Stomach (tissue), 4 donors: ENCODE data around the gene NUP210.

Experiments used
- POLR2A ChIP-seq, 4 donors: fragments of 450-650 bp; IDR thresholded peaks; one replicate each; pipeline ENCODE4 v1.6.1; 2016; ENCODE audit warnings: antibody characterized with exemption in 4 of 4, control low read depth in 2 of 4, mild to moderate bottlenecking in 1 of 4, moderate library complexity in 1 of 4
- TF ChIP-seq, protein P1 (sequence below), 7 experiments: fragments of 450-650 bp in 4 of 7; fragments of 200-600 bp in 3 of 7; sonication (generic) in 3 of 7; IDR thresholded peaks; one replicate each; pipeline ENCODE4 v1.5.1; 2016 to 2019; ENCODE audit warnings: antibody characterized with exemption in 7 of 7, control low read depth in 2 of 7, mild to moderate bottlenecking in 1 of 7

DNA sequence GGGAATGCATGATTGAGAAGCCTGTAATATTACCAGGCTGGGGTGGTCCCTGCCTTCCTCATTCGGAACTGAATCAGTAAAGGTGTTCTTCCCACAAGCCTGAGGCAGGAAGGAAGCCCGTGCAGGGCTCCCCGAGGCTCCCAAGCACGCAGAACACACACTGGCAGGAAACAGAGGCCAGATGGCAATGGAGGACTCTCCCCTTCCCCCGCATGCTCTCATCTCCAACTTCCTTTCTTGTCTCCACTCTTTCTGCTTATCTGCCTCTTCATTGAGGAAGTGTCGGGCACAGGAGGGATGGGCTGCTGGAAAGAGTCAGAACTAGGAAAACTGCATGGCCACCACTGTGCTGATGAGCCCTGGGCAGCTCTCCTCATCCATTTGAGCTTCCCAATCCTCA, 123.5 kb downstream of the NUP210 start:
- TF ChIP-seq, protein P1, sequence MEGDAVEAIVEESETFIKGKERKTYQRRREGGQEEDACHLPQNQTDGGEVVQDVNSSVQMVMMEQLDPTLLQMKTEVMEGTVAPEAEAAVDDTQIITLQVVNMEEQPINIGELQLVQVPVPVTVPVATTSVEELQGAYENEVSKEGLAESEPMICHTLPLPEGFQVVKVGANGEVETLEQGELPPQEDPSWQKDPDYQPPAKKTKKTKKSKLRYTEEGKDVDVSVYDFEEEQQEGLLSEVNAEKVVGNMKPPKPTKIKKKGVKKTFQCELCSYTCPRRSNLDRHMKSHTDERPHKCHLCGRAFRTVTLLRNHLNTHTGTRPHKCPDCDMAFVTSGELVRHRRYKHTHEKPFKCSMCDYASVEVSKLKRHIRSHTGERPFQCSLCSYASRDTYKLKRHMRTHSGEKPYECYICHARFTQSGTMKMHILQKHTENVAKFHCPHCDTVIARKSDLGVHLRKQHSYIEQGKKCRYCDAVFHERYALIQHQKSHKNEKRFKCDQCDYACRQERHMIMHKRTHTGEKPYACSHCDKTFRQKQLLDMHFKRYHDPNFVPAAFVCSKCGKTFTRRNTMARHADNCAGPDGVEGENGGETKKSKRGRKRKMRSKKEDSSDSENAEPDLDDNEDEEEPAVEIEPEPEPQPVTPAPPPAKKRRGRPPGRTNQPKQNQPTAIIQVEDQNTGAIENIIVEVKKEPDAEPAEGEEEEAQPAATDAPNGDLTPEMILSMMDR (IDR thresholded peaks at IDR 0.05) = no peak
- no peak for TF ChIP-seq POLR2A (IDR thresholded peaks at IDR 0.05)
